KBM-7 (cell line): Measurements from ENCODE around the gene GIGYF2.
"Not testable (repeated sequence)": the region's sequence is repeated elsewhere in the genome, so short reads cannot be mapped to it uniquely, and the experiment has no call there.

Experiments used
- DNase-seq: peaks from one replicate; pipeline ENCODE4 v3.0.0-alpha.2; 2015
- in situ Hi-C: fragments of 300-500 bp; cut with MboI; formaldehyde crosslinking; loops from 2 replicates; pipeline ENCODE4 v1.14.3; 2020; ENCODE audit warnings: low sequenced_read_pairs, low pct_unique_long_range_greater_than_20kb, mixed read lengths

The GIGYF2 gene

GRCh38 chr2:232683368-232683767, 13.8 kb upstream of the GIGYF2 start:
- DNase-seq, result no peak
- in situ Hi-C loops, result no loop called here

DNA sequence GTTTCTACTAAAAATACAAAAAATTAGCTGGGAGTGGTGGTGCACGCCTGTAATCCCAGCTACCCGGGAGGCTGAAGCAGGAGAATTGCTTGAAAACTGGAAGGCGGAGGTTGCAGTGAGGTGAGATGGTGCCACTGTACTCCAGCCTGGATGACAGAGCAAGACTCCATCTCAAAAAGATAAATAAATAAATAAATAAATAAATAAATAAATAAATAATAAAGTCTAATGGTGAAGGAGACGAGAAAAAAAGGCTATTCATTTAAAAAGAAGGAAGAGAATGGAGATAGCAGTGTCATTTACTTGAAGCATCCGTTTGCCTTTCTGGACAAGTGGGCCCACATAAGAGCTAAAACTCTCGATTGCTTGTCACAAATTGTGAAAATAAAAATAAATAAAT, 11.7 kb upstream of the GIGYF2 start:
- DNase-seq, in situ Hi-C loops: not testable (repeated sequence)

GRCh38 chr2:232687382-232688160, 9.6 kb upstream of the GIGYF2 start:
- in situ Hi-C loops, result no loop called here
- DNase-seq, result no peak

- in situ Hi-C loops, result no loop called here
- no peak for DNase-seq
Observed at GRCh38 chr2:232688201-232688600, 8.9 kb upstream of the GIGYF2 start.

GRCh38 chr2:232689152-232689910, 7.8 kb upstream of the GIGYF2 start:
- in situ Hi-C loops, result no loop called here
- no peak for DNase-seq

DNA sequence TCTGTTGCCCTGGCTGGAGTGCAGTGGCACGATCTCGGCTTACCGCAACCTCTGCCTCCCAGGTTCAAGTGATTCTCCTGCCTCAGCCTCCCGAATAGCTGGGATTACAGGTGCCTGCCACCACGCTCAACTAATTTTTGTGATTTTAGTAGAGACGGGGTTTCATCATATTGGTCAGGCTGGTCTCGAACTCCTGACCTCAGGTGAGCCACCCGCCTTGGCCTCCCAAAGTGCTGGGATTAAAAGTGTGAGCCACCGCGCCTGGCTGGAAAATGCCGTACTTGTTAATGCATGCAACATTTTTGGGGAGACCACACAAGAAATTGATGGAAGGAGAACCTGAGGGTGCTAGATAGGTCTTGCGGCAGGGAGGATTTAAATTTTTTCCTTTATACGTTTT, 6.0 kb upstream of the GIGYF2 start:
- DNase-seq, in situ Hi-C loops: not testable (repeated sequence)

- DNase-seq, result no peak
- in situ Hi-C loops, result no loop called here
Observed at GRCh38 chr2:232693344-232693743, 3.8 kb upstream of the GIGYF2 start.

- in situ Hi-C loops, result no loop called here
Observed at GRCh38 chr2:232696609-232697058, 497 bp upstream of the GIGYF2 start.

DNA sequence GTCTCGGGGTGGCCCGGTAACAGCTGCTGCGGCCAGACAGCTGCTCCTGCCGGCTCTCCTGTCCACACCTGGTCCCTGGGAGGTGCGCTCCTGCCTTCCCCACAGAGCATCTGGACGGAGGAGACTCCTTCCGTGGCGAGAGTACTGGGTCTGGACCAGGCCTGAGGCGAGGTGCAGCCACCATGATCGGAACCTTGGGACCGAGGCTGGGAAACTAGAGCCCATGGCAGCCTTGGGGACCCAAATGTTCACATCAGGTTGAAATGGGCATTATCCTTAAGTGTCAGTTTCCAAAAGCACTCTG, 628 bp downstream of the GIGYF2 start:
- DNase-seq, result no peak
- in situ Hi-C loops, result no loop called here

More at GRCh38 chr2:232696609-232697058, 497 bp upstream of the GIGYF2 start:
- DNase-seq, result no peak

DNA sequence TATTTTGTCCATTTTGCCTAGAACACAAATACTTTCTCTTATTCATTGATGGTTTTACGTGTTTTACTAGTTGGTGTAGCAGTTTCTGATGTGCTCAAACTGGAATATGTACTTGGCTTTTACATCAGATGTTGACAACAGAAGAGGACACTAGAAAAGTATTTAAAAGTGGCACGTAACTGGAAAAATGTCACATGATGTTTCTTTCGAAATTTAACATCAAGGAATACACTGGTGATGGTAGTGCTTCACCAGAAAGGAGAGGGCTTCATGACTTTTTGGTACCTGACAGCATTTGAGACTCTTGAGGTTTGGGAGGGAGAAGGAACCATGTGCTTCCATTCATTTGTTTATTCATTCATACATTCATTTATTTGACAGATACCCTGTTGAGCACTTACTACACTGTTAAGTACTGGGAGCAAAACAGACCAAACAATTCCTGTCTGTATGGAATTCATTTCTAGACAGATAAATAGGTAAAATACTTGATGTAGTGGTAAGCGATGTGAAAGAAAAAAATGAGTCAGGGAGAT, 1.5 kb downstream of the GIGYF2 start:
- no peak for DNase-seq
- in situ Hi-C loops, result no loop called here

DNA sequence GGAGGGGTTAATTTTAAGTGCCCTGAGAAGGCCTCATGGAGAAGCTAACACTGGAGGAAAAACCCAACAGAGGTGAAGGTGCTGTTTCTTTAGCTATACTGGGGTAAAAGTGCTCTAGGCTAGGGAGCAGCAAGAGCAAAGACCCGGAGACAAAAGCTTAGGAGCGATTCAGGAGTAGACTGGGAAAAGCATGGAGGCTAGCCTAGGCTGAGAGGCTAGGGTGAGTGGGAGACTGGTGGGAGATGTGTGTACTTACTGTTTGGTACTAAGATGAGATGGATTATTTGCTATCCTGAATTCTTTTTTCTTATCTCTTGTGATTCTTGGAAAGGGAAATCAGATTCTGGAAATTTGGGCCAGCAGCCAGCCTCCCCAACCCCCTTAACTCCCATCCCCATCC, 2.0 kb downstream of the GIGYF2 start:
- no peak for DNase-seq
- in situ Hi-C loops, result no loop called here

GRCh38 chr2:232700154-232700553, 3.0 kb downstream of the GIGYF2 start:
- no peak for DNase-seq
- in situ Hi-C loops, result no loop called here

- in situ Hi-C loops, result no loop called here
- no peak for DNase-seq
Observed at GRCh38 chr2:232707076-232707475, 9.9 kb downstream of the GIGYF2 start.

GRCh38 chr2:232713505-232713904, 16.4 kb downstream of the GIGYF2 start:
- DNase-seq, result no peak
- in situ Hi-C loops, result no loop called here

DNA sequence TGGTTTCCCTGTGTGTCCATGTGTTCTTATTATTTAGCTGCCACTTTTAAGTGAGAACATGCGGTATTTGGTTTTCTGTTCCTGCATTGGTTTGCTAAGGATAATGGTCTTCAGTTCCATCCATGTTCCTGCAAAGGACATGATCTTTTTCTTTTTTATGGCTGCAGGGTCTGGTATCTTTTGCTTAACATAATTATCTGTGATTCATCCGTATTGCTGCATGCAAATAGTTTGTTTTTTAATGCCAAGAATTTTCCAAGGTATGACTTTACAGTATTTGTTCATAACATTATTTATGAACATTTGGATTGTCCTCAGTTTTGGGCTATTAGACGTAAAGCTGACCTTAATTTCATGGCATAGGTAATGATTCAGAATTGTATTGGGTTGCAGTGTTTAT, 17.8 kb downstream of the GIGYF2 start:
- in situ Hi-C loops, result no loop called here
- DNase-seq, result no peak

GRCh38 chr2:232720056-232720455, 22.9 kb downstream of the GIGYF2 start:
- DNase-seq, in situ Hi-C loops: not testable (repeated sequence)

DNA sequence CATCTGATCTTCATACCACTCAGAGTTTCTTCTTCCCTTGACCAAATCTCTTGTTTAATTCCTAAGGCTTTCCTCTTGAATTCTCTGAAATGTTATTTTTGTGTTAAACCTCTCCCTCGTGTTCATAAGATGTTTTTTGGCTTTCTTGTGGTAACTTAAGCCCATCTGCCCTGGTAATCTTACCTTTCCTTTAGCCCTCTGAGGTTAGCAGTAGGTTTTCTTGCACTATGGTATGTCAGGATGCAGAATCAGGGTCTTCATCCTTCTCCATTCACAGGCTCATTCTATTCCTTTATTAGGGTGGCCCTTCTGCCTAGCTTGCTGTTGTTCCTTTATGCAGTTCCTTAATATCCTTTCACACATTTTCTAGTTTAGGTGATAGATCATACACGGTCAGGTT, 24.1 kb downstream of the GIGYF2 start:
- in situ Hi-C loops, result no loop called here
- no peak for DNase-seq

DNA sequence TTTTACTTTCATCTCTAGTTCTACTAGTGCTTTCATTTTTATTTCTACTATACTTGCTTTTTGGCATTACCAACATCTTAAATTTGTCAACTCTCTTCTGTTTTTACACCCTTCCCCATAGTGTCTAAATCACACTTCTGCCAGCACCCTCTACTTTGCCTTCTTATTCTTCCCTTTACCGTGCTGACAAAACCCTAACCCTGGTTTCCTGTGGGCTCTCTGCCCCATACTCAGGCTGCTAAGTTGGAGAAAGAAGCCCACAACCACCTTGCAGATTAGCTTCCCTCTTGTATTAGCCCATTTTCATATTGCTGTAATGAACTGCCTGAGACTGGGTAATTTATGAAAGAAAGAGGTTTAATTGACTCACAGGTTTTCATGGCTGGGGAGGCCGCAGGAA, 24.8 kb downstream of the GIGYF2 start:
- in situ Hi-C loops, result no loop called here
- DNase-seq, result peak; percentile 20

DNA sequence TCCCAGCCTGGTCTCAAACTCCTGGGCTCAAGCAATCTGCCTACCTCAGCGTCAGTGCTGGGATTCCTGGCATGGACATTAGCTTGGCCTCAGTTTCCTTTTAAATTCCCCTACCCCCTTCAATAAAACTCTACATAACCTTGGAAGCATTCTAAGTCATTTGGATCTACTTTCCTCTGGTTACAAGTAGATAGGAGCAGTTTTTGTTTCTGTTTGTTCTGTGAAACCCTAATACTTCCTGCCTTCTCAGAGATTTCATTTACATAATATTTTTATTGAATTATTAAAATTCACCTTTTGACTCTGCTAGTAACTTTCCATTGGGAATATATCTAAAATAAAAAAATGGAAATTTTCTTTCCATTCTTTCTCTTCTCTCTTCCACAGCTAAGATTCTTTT, 25.9 kb downstream of the GIGYF2 start:
- no peak for DNase-seq
- in situ Hi-C loops, result no loop called here

GRCh38 chr2:232728785-232729184, 31.7 kb downstream of the GIGYF2 start:
- no peak for DNase-seq
- in situ Hi-C loops, result no loop called here
